GM19372 (cell line): ENCODE data around the gene KRTAP5-10.
"Not testable (repeated sequence)": the region's sequence is repeated elsewhere in the genome, so short reads cannot be mapped to it uniquely, and the experiment has no call there.

ENCODE experiments used
- ATAC-seq: cut with Tn5 transposase; IDR thresholded peaks from one replicate; pipeline ENCODE4 v1.9.1; 2021; ENCODE audit warnings: mild to moderate bottlenecking, low read depth, moderate library complexity; ENCODE audit not compliant: unreplicated experiment

Gene KRTAP5-10

DNA sequence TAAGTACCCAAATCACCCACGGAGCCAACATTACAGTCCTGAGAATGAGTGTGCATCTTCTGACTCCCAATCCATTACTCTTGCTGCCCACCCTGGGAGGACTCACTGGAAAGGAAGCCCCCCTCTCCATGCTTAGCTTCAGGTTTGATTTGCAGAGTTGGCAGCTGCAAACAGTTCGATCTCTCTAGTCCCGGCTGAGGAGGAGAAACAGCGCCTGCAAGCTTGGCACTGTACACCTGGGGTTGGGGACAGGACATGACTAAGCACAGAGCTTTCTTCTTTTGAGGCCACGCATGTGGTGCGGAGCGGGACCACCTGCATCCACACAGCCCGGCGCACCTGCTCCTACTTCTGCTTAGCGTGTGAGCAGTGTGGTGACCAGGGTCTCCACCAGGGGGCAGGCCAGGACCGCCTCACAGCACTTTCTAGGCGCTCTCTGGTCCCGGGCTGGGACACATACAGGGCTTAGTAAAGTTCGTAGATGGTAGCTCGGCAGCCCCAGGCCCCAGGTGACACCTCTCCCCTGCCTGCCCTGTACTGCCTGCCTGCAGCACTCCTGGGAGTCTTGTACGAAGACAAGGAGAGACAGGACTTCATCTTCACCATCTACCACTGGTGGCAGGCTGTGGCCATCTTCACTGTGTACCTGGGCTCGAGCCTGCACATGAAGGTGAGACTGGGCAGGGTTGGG is 39.6 kb downstream of the KRTAP5-10 start:
- not testable (repeated sequence) for ATAC-seq

DNA sequence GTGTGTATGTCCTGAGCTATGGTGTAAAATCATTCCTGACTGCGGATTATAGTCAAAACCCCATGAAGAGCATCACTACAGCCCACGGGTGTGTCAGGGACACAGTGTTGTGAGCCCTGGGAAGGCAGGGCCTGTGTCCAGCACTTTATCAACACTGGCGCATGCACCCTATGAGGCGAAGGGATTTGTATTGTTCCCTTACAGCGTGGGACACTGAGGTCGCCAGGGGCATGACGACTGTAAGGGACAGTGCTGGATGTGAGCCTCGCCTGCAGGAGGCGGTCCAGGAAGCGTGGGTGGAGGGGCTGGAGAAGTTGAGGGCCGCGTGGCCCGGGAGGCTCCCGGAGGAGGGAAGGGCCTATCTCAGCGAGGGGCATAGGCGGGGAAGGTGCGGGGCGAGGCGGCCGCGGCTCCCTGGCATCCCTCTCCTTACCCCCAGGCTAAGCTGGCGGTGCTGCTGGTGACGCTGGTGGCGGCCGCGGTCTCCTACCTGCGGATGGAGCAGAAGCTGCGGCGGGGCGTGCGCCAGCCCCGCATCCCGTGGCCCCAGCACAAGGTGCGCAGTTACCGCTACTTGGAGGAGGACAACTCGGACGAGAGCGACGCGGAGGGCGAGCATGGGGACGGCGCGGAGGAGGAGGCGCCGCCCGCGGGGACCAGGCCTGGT is 41.6 kb downstream of the KRTAP5-10 start:
- not testable (repeated sequence) for ATAC-seq

DNA sequence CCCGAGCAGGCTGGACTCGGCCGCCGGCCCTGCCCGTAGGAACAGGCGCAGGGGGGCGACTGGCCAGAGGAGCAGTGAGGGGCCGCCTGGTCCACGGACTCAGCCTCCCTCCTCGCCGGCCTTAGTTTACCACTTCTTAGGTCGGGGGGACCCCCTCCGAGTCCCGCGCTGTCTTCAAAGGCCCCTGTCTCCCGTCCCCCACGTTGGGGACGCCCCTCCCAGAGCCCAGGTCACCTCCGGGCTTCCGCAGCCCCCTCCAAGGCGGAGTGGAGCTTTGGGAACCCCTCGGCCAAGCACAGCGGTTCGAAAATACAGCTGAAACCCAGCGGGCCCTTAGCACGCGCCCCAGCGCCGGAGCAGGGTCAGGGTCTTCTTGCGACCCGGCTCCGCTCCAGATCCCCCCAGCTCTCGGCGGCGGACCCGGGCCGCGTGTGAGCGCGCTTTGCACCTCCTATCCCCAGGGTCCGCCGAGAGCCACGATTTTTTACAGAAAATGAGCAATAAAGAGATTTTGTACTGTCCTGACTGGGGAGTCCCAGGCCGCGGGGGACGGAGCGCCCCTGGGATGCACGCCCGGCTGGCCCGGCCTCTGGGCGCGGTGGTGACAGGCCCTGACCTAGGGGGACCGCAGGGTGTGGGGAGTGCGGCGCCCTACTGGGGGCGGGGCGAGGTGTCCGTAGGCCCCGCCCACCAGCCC is 42.3 kb downstream of the KRTAP5-10 start:
- not testable (repeated sequence) for ATAC-seq

DNA sequence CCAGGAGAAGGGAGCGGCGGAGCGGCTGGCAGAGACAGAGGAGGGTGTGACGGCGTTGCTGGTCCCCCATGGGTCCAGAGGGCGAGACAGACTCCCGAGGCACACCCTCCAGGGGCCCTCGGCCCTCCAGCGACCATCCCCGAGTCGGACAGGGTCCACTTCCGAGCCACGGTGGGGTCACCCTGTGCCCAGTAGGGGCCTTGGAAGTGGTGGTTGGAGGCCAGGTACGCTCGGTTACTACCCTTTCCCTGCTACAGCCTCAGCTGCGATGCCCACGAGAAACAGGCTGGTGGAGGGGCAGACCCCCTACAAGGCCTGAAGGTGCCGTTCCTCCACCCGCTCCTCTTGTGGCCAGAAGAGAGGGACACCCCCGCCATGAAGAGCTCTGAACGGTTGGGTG is 42.9 kb downstream of the KRTAP5-10 start:
- not testable (repeated sequence) for ATAC-seq

DNA sequence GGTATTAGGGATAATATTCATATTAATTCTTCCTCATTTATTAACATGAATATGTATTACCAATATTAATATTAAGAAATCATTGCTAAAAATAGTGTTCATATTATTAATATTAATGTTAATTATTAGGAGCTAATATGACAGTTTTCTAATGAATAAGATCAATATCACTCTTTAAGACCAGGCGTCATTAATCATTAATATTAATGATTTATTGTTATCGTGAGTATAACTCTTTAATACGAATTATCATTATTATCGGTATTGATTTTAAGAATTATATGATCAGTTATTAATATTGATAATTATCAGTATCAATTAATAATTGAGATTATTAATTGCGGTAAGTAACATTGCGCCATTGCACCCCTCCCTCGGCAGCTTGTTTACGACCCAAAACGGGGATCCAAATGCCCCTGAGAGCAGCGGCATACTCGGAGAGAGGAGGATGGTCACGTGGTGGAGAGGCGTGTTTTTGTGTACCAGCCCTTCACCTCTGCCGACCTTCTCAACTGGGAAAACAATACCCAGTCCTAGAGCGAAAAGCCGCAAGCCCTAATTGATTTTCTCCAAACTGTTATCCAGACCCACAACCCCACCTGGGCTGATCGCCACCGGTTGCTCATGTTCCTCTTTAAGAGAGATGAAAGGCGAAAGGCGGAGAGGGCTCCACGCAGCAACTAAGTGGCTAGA is 46.0 kb downstream of the KRTAP5-10 start:
- not testable (repeated sequence) for ATAC-seq

DNA sequence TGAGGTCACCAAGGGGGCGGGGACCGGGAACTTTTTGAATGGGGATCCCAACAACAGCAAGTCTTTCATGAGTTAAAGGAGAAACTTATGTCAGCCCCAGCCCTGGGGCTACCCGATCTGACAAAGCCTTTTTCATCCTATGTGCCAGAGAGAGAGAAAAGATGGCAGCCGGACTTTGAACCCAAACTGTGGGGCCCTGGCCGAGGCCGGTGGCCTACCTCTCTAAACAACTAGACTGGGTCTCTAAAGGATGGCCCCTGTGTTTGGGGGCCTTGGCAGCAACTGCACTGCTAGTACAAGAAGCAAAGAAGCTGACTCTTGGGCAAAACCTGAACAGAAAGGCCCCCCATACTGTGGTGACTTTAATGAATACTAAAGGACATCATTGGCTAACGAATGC is 48.6 kb downstream of the KRTAP5-10 start:
- ATAC-seq: not testable (repeated sequence)

DNA sequence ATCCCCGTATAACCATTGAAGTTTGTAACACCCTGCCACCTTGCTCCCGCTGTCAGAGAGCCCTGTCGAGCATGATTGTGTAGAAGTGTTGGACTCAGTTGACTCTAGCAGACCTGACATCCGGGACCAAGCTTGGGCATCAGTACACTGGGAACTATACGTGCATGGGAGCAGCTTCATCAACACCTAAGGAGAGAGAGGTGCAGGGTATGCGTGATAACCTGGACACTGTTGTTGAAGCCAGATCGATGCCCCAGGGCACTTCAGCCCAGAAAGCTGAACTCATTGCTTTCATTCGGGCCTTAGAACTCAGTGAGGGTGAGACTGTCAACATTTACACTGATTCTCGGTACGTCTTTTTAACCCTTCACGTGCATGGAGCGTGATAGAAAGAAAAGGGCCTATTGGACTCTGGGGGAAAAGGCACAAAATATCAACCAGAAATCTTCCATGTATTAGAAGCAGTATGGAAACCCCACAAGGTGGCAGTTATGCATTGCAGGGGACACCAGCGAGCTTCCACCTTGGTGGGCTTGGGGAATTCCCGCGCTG is 49.1 kb downstream of the KRTAP5-10 start:
- not testable (repeated sequence) for ATAC-seq

DNA sequence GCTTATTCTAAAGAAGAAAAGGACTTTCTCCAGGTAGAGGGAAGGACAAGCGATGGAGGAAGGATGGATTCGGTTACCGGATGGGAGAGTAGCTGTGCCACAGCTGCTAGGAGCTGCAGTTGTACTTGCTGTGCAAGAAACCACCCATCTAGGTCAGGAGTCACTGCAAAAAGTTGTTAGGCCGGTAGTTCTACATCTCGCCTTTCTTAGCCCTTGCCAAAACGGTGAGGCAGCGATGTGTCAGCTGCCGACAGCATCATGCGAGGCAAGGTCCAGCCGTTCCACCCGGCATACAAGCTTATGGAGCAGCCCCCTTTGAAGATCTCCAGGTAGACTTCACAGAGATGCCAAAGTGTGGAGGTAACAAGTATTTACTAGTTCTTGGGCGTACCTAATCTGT is 49.6 kb downstream of the KRTAP5-10 start:
- ATAC-seq: not testable (repeated sequence)
